Liver (tissue), 3 donors: ENCODE data around the gene STAT5A.

Source experiments
- CTCF ChIP-seq: fragments of 150-350 bp; IDR thresholded peaks from 2 replicates; pipeline ENCODE4 v1.5.1; 2017; ENCODE audit warnings: improper control_type of control experiment, low read depth, low read length; ENCODE audit not compliant: missing input control
- EGR1 ChIP-seq, 2 donors: IDR thresholded peaks; 2 replicates each; pipeline ENCODE4 v1.6.1; 2016 to 2018; ENCODE audit warnings: antibody characterized with exemption in 2 of 2, low read depth in 2 of 2
- FOXA1 ChIP-seq: IDR thresholded peaks from 2 replicates; pipeline ENCODE4 v1.6.1; 2016; ENCODE audit warnings: antibody characterized with exemption
- GABPA ChIP-seq, 2 donors: IDR thresholded peaks in 1 of 2; conservative IDR thresholded peaks in 1 of 2; 2 replicates each; pipeline ENCODE4 v1.6.1; 2016; ENCODE audit warnings: antibody characterized with exemption in 2 of 2, mild to moderate bottlenecking in 1 of 2, moderate library complexity in 1 of 2
- JUND ChIP-seq, 2 donors: IDR thresholded peaks; 2 replicates each; pipeline ENCODE4 v1.6.1; 2016; ENCODE audit warnings: antibody characterized with exemption in 2 of 2
- RXRA ChIP-seq, 2 donors: IDR thresholded peaks; 2 replicates each; pipeline ENCODE4 v1.6.1; 2017 to 2018; ENCODE audit warnings: antibody characterized with exemption in 2 of 2, mild to moderate bottlenecking in 1 of 2
- SP1 ChIP-seq: IDR thresholded peaks from 2 replicates; pipeline ENCODE4 v1.6.1; 2018; ENCODE audit warnings: antibody characterized with exemption, mild to moderate bottlenecking
- YY1 ChIP-seq: IDR thresholded peaks from 2 replicates; pipeline ENCODE4 v1.6.1; 2016; ENCODE audit warnings: antibody characterized with exemption, mild to moderate bottlenecking
- TF ChIP-seq, protein P1 (sequence below): IDR thresholded peaks from 2 replicates; pipeline ENCODE4 v1.6.1; 2016; ENCODE audit warnings: antibody characterized with exemption
- TF ChIP-seq, protein P2 (sequence below): IDR thresholded peaks from 2 replicates; pipeline ENCODE4 v1.6.1; 2016; ENCODE audit warnings: antibody characterized with exemption
- TF ChIP-seq, protein P3 (sequence below): IDR thresholded peaks from 2 replicates; pipeline ENCODE4 v1.6.1; 2016; ENCODE audit warnings: antibody characterized with exemption, mild to moderate bottlenecking
- donor health status: healthy.
- donor health status: healthy.

- no peak for TF ChIP-seq CTCF
- TF ChIP-seq GABPA (IDR thresholded peaks at IDR 0.05 in 1 of 2, conservative IDR thresholded peaks at IDR 0.05 in 1 of 2): no peak
- TF ChIP-seq, protein P1, sequence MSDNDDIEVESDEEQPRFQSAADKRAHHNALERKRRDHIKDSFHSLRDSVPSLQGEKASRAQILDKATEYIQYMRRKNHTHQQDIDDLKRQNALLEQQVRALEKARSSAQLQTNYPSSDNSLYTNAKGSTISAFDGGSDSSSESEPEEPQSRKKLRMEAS: no peak
- TF ChIP-seq YY1: no peak
- TF ChIP-seq, protein P2, sequence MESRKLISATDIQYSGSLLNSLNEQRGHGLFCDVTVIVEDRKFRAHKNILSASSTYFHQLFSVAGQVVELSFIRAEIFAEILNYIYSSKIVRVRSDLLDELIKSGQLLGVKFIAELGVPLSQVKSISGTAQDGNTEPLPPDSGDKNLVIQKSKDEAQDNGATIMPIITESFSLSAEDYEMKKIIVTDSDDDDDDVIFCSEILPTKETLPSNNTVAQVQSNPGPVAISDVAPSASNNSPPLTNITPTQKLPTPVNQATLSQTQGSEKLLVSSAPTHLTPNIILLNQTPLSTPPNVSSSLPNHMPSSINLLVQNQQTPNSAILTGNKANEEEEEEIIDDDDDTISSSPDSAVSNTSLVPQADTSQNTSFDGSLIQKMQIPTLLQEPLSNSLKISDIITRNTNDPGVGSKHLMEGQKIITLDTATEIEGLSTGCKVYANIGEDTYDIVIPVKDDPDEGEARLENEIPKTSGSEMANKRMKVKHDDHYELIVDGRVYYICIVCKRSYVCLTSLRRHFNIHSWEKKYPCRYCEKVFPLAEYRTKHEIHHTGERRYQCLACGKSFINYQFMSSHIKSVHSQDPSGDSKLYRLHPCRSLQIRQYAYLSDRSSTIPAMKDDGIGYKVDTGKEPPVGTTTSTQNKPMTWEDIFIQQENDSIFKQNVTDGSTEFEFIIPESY: no peak
- no peak for TF ChIP-seq JUND (IDR thresholded peaks at IDR 0.05)
- no peak for TF ChIP-seq SP1
- TF ChIP-seq, protein P3, sequence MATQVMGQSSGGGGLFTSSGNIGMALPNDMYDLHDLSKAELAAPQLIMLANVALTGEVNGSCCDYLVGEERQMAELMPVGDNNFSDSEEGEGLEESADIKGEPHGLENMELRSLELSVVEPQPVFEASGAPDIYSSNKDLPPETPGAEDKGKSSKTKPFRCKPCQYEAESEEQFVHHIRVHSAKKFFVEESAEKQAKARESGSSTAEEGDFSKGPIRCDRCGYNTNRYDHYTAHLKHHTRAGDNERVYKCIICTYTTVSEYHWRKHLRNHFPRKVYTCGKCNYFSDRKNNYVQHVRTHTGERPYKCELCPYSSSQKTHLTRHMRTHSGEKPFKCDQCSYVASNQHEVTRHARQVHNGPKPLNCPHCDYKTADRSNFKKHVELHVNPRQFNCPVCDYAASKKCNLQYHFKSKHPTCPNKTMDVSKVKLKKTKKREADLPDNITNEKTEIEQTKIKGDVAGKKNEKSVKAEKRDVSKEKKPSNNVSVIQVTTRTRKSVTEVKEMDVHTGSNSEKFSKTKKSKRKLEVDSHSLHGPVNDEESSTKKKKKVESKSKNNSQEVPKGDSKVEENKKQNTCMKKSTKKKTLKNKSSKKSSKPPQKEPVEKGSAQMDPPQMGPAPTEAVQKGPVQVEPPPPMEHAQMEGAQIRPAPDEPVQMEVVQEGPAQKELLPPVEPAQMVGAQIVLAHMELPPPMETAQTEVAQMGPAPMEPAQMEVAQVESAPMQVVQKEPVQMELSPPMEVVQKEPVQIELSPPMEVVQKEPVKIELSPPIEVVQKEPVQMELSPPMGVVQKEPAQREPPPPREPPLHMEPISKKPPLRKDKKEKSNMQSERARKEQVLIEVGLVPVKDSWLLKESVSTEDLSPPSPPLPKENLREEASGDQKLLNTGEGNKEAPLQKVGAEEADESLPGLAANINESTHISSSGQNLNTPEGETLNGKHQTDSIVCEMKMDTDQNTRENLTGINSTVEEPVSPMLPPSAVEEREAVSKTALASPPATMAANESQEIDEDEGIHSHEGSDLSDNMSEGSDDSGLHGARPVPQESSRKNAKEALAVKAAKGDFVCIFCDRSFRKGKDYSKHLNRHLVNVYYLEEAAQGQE: no peak
- TF ChIP-seq FOXA1: no peak
- no peak for TF ChIP-seq RXRA (IDR thresholded peaks at IDR 0.05)
- no peak for TF ChIP-seq EGR1 (IDR thresholded peaks at IDR 0.05; ENCODE audit: low read depth in 2 of 2)
These were observed 13.3 kb upstream of the STAT5A start for GRCh38 chr17:42274812-42275526.
